Memory B cell (primary cell): Measurements from ENCODE around the gene TMSB4X.
A peak's percentile ranks its signal among the peaks of the same experiment; 100 is the strongest.
"Not testable (repeated sequence)": the region's sequence is repeated elsewhere in the genome, so short reads cannot be mapped to it uniquely, and the experiment has no call there.

Experiments used
- ATAC-seq: fragments of 150-1000 bp; cut with Tn5 transposase; 2 replicates; pipeline ENCODE4 v1.10.0; 2021; ENCODE audit warnings: low read depth, mild to moderate bottlenecking, moderate library complexity
- DNase-seq, 2 donors: peaks; one replicate each; pipeline ENCODE4 v3.0.0; 2022; ENCODE audit warnings: low spot score in 2 of 2
- H3K27ac Mint-ChIP-seq: one replicate; pipeline ENCODE4 v1.8.0; 2022; ENCODE audit warnings: mild to moderate bottlenecking, moderate library complexity, mixed read lengths
- H3K27me3 Mint-ChIP-seq: one replicate; pipeline ENCODE4 v1.8.0; 2022; ENCODE audit warnings: mixed read lengths
- H3K36me3 Mint-ChIP-seq: one replicate; pipeline ENCODE4 v1.8.0; 2022; ENCODE audit warnings: mild to moderate bottlenecking, mixed read lengths
- H3K4me1 Mint-ChIP-seq: one replicate; pipeline ENCODE4 v1.8.0; 2022; ENCODE audit warnings: mixed read lengths
- H3K4me3 Mint-ChIP-seq: one replicate; pipeline ENCODE4 v1.8.0; 2022; ENCODE audit warnings: mild to moderate bottlenecking, moderate library complexity, mixed read lengths
- H3K9me3 Mint-ChIP-seq: one replicate; pipeline ENCODE4 v1.8.0; 2022; ENCODE audit warnings: mixed read lengths

Gene TMSB4X

GRCh38 chrX:12976819-12977732, 2.2 kb downstream of the TMSB4X start:
- H3K4me3 Mint-ChIP-seq, result peak overlapping the region; percentile 87

GRCh38 chrX:12977761-12978204, 2.9 kb downstream of the TMSB4X start:
- DNase-seq, result no peak
- H3K27ac Mint-ChIP-seq, result peak overlapping the region; percentile 93
- H3K27me3 Mint-ChIP-seq, result no peaks in the 10 kb centered on the region
- peaks cover 13% of the 10 kb centered on the region for H3K36me3 Mint-ChIP-seq
- H3K4me1 Mint-ChIP-seq, result peaks cover 24% of the 10 kb centered on the region
- H3K9me3 Mint-ChIP-seq, result no peaks in the 10 kb centered on the region
- peak overlapping the region; percentile 87 for H3K4me3 Mint-ChIP-seq
- no peak for ATAC-seq

More at GRCh38 chrX:12976819-12977732, 2.2 kb downstream of the TMSB4X start:
- H3K27me3 Mint-ChIP-seq, H3K9me3 Mint-ChIP-seq, ATAC-seq, DNase-seq: not testable (repeated sequence)
- Mint-ChIP-seq H3K27ac (peak overlapping the region; percentile 93), H3K36me3 (peaks cover 13% of the 10 kb centered on the region), H3K4me1 (peaks cover 23% of the 10 kb centered on the region)

- Mint-ChIP-seq H3K27ac (peak overlapping the region; percentile 93), H3K4me1 (peaks cover 22% of the 10 kb centered on the region), H3K4me3 (peak overlapping the region; percentile 87), H3K36me3 (peaks cover 13% of the 10 kb centered on the region), H3K27me3 (no peaks in the 10 kb centered on the region), H3K9me3 (no peaks in the 10 kb centered on the region)
- DNase-seq, result peak in 1 of 2 donors; percentile 44
- ATAC-seq, result peak; percentile 53
These were observed 3.5 kb downstream of the TMSB4X start for GRCh38 chrX:12978205-12979025.

- Mint-ChIP-seq H3K4me3 (peak overlapping the region; percentile 87), H3K27ac (peak overlapping the region; percentile 93), H3K36me3 (peaks cover 13% of the 10 kb centered on the region), H3K27me3 (no peaks in the 10 kb centered on the region), H3K9me3 (no peaks in the 10 kb centered on the region), H3K4me1 (peaks cover 27% of the 10 kb centered on the region)
- DNase-seq (no peak), ATAC-seq (no peak)
These were observed 4.2 kb downstream of the TMSB4X start for GRCh38 chrX:12979026-12979607.

- Mint-ChIP-seq H3K36me3 (peaks cover 13% of the 10 kb centered on the region), H3K4me1 (peaks cover 30% of the 10 kb centered on the region), H3K4me3 (peak overlapping the region; percentile 56), H3K9me3 (no peaks in the 10 kb centered on the region), H3K27ac (peak overlapping the region; percentile 93), H3K27me3 (no peaks in the 10 kb centered on the region)
- no peak for DNase-seq
- no peak for ATAC-seq
These were observed 4.7 kb downstream of the TMSB4X start for GRCh38 chrX:12979616-12980015.

GRCh38 chrX:12980039-12980438, 5.1 kb downstream of the TMSB4X start:
- H3K27ac Mint-ChIP-seq, result peak overlapping the region; percentile 93
- not testable (repeated sequence) for H3K27me3 Mint-ChIP-seq, H3K9me3 Mint-ChIP-seq, DNase-seq, ATAC-seq
- H3K4me3 Mint-ChIP-seq, result peak overlapping the region; percentile 56
- peaks cover 13% of the 10 kb centered on the region for H3K36me3 Mint-ChIP-seq
- H3K4me1 Mint-ChIP-seq, result peaks cover 30% of the 10 kb centered on the region

GRCh38 chrX:12981880-12982279, 7.0 kb downstream of the TMSB4X start:
- peaks cover 6% of the 10 kb centered on the region for H3K36me3 Mint-ChIP-seq
- no peak for ATAC-seq
- peak overlapping the region; percentile 60 for H3K4me3 Mint-ChIP-seq
- no peak for DNase-seq
- no peaks in the 10 kb centered on the region for H3K27me3 Mint-ChIP-seq
- peaks cover 2% of the 10 kb centered on the region for H3K9me3 Mint-ChIP-seq
- H3K27ac Mint-ChIP-seq, result peak overlapping the region; percentile 74
- H3K4me1 Mint-ChIP-seq, result peaks cover 41% of the 10 kb centered on the region

- no peak for DNase-seq
- peak overlapping the region; percentile 8 for H3K4me3 Mint-ChIP-seq
These were observed 9.9 kb downstream of the TMSB4X start for GRCh38 chrX:12984603-12985319.

GRCh38 chrX:12985331-12985730, 10.4 kb downstream of the TMSB4X start:
- Mint-ChIP-seq H3K4me1 (peaks cover 33% of the 10 kb centered on the region), H3K36me3 (no peaks in the 10 kb centered on the region), H3K4me3 (no peak overlapping the region), H3K27me3 (no peaks in the 10 kb centered on the region), H3K9me3 (peaks cover 2% of the 10 kb centered on the region), H3K27ac (peak overlapping the region; percentile 67)
- DNase-seq, result no peak
- no peak for ATAC-seq

More at GRCh38 chrX:12984603-12985319, 9.9 kb downstream of the TMSB4X start:
- peak; percentile 73 for ATAC-seq
- H3K27ac Mint-ChIP-seq, result peak overlapping the region; percentile 67
- no peaks in the 10 kb centered on the region for H3K27me3 Mint-ChIP-seq
- no peaks in the 10 kb centered on the region for H3K36me3 Mint-ChIP-seq
- H3K4me1 Mint-ChIP-seq, result peaks cover 34% of the 10 kb centered on the region
- H3K9me3 Mint-ChIP-seq, result peaks cover 2% of the 10 kb centered on the region

- Mint-ChIP-seq H3K27me3 (no peaks in the 10 kb centered on the region), H3K9me3 (peaks cover 2% of the 10 kb centered on the region), H3K27ac (peak overlapping the region; percentile 64), H3K4me3 (no peak overlapping the region), H3K36me3 (no peaks in the 10 kb centered on the region), H3K4me1 (peaks cover 33% of the 10 kb centered on the region)
- DNase-seq, result no peak
- no peak for ATAC-seq
These were observed 11.4 kb downstream of the TMSB4X start for GRCh38 chrX:12986164-12986779.

GRCh38 chrX:12986886-12987285, 12.0 kb downstream of the TMSB4X start:
- Mint-ChIP-seq H3K36me3 (no peaks in the 10 kb centered on the region), H3K4me1 (peaks cover 33% of the 10 kb centered on the region), H3K27ac (peak overlapping the region; percentile 64), H3K9me3 (peaks cover 2% of the 10 kb centered on the region), H3K27me3 (no peaks in the 10 kb centered on the region), H3K4me3 (no peak overlapping the region)
- no peak for ATAC-seq
- DNase-seq, result no peak

- DNase-seq, result no peak
- Mint-ChIP-seq H3K4me3 (no peak overlapping the region), H3K36me3 (no peaks in the 10 kb centered on the region), H3K27me3 (no peaks in the 10 kb centered on the region), H3K4me1 (peaks cover 31% of the 10 kb centered on the region), H3K9me3 (peaks cover 2% of the 10 kb centered on the region), H3K27ac (peak overlapping the region; percentile 64)
- ATAC-seq, result no peak
These were observed 12.4 kb downstream of the TMSB4X start for GRCh38 chrX:12987340-12987739.
